ENCODE data around the gene MRPS25.

DNA sequence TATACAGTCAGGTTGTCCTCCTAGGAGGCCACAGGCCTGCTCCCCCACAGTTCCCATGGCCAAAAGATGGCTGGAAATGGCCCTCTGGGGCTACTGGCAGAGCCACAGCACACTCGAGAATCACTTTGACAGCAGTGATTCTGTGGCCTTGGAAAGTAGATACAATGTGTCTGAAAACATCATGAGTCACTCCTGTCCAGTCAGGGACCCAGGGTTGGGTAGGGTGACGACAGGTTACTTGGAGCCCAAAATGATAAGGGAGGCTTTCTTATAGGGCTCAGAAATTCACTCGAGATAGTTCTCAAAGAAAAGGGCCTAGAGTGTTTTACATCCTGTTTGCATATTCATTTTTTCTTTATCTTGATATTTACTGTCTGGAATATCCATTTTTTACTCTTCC is 24.3 kb downstream of the MRPS25 start:
- TF ChIP-seq, protein P1, sequence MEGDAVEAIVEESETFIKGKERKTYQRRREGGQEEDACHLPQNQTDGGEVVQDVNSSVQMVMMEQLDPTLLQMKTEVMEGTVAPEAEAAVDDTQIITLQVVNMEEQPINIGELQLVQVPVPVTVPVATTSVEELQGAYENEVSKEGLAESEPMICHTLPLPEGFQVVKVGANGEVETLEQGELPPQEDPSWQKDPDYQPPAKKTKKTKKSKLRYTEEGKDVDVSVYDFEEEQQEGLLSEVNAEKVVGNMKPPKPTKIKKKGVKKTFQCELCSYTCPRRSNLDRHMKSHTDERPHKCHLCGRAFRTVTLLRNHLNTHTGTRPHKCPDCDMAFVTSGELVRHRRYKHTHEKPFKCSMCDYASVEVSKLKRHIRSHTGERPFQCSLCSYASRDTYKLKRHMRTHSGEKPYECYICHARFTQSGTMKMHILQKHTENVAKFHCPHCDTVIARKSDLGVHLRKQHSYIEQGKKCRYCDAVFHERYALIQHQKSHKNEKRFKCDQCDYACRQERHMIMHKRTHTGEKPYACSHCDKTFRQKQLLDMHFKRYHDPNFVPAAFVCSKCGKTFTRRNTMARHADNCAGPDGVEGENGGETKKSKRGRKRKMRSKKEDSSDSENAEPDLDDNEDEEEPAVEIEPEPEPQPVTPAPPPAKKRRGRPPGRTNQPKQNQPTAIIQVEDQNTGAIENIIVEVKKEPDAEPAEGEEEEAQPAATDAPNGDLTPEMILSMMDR (optimal IDR thresholded peaks at IDR 0.05 in 1 of 3, IDR thresholded peaks at IDR 0.05 in 1 of 3, conservative IDR thresholded peaks at IDR 0.05 in 1 of 3; ENCODE audit: extremely low read depth in 1 of 3, insufficient read depth in 2 of 3, low read length in 3 of 3) = no peak
- TF ChIP-seq EZH2 (IDR thresholded peaks at IDR 0.05; ENCODE audit: low read length) = no peak

All from keratinocyte (primary cell).